OCI-LY1 (cell line): ENCODE measurements around the gene CCDC91.

Experiments used
- H2AFZ ChIP-seq: fragments of 200-600 bp; sonication (generic), shearing (Covaris generic); 2 replicates; pipeline ENCODE4 v1.6.0; 2014; ENCODE audit warnings: antibody characterized with exemption, mild to moderate bottlenecking, low read length
- H3F3A ChIP-seq: fragments of 200-600 bp; sonication (generic), shearing (Covaris generic); 2 replicates; pipeline ENCODE4 v1.6.0; 2014; ENCODE audit warnings: mild to moderate bottlenecking, antibody characterized with exemption, low read length, moderate library complexity; ENCODE audit not compliant: insufficient read depth
- H3K27ac ChIP-seq: fragments of 200-600 bp; sonication (generic); 2 replicates; pipeline ENCODE4 v1.5.1; 2014; ENCODE audit warnings: low read length, mixed run types, mild to moderate bottlenecking, low read depth; ENCODE audit not compliant: poor library complexity, severe bottlenecking
- H3K27me3 ChIP-seq: fragments of 200-600 bp; sonication (generic); 2 replicates; pipeline ENCODE4 v1.6.0; 2014; ENCODE audit warnings: antibody characterized with exemption, mild to moderate bottlenecking, low read length, moderate library complexity; ENCODE audit not compliant: insufficient read depth
- H3K36me3 ChIP-seq: fragments of 200-600 bp; sonication (generic); 2 replicates; pipeline ENCODE4 v1.6.1; 2014; ENCODE audit warnings: mild to moderate bottlenecking, antibody characterized with exemption, low read length, moderate library complexity, mixed read lengths; ENCODE audit not compliant: insufficient read depth
- H3K4me1 ChIP-seq: fragments of 200-600 bp; sonication (generic); 2 replicates; pipeline ENCODE4 v1.5.1; 2014; ENCODE audit warnings: mild to moderate bottlenecking, low read length, moderate library complexity; ENCODE audit not compliant: insufficient read depth, severe bottlenecking
- H3K4me2 ChIP-seq: fragments of 200-600 bp; sonication (generic), shearing (Covaris generic); 2 replicates; pipeline ENCODE4 v1.6.1; 2014; ENCODE audit warnings: low read length
- H3K4me3 ChIP-seq: fragments of 200-600 bp; sonication (generic); 2 replicates; pipeline ENCODE4 v1.5.1; 2014; ENCODE audit warnings: low read length, low read depth, mild to moderate bottlenecking, mixed read lengths; ENCODE audit not compliant: poor library complexity, severe bottlenecking
- H3K79me2 ChIP-seq: fragments of 200-600 bp; shearing (Covaris generic); 2 replicates; pipeline ENCODE4 v1.6.1; 2016; ENCODE audit warnings: mixed run types, low read length, mixed read lengths; ENCODE audit not compliant: insufficient read depth
- H3K9ac ChIP-seq: fragments of 200-600 bp; sonication (generic), shearing (Covaris generic); 2 replicates; pipeline ENCODE4 v1.6.1; 2014; ENCODE audit warnings: mild to moderate bottlenecking, low read length, mixed read lengths
- H3K9me2 ChIP-seq: fragments of 200-600 bp; sonication (generic), shearing (Covaris generic); 2 replicates; pipeline ENCODE4 v1.6.1; 2014; ENCODE audit warnings: low read depth, mild to moderate bottlenecking, low read length, mixed read lengths
- H3K9me3 ChIP-seq: fragments of 200-600 bp; shearing (Covaris generic); 2 replicates; pipeline ENCODE4 v1.6.1; 2014; ENCODE audit warnings: low read length, mixed read lengths
- H4K20me1 ChIP-seq: fragments of 200-600 bp; sonication (generic), shearing (Covaris generic); 2 replicates; pipeline ENCODE4 v1.6.0; 2016; ENCODE audit warnings: mild to moderate bottlenecking, low read length; ENCODE audit not compliant: insufficient read depth
- CTCF ChIP-seq: fragments of 200-600 bp; sonication (generic), shearing (Covaris generic); IDR thresholded peaks from 2 replicates; pipeline ENCODE4 v1.5.1; 2017; ENCODE audit warnings: mild to moderate bottlenecking, antibody characterized with exemption, low read length, moderate library complexity, mixed read lengths
- EZH2 ChIP-seq: fragments of 200-600 bp; sonication (generic), shearing (Covaris generic); IDR thresholded peaks from 2 replicates; pipeline ENCODE4 v1.8.0; 2017; ENCODE audit warnings: borderline replicate concordance, mixed run types, mild to moderate bottlenecking, antibody characterized with exemption, low read length, moderate library complexity, mixed read lengths

Gene CCDC91

GRCh38 chr12:28234444-28234843 is 44.2 kb downstream of the CCDC91 start:
- Histone ChIP-seq H3K4me3 (no peak overlapping the region), H3K9me2 (no peaks in the 10 kb centered on the region), H3K27ac (no peak overlapping the region), H2AFZ (no peak overlapping the region), H3K9me3 (no peaks in the 10 kb centered on the region), H3K27me3 (no peaks in the 10 kb centered on the region), H3K36me3 (no peaks in the 10 kb centered on the region), H4K20me1 (no peaks in the 10 kb centered on the region), H3F3A (no peaks in the 10 kb centered on the region), H3K9ac (no peak overlapping the region), H3K4me2 (no peak overlapping the region), H3K4me1 (peaks cover 5% of the 10 kb centered on the region), H3K79me2 (peaks cover 9% of the 10 kb centered on the region; the same call in 1 of the 2 replicates)
- no peak for TF ChIP-seq CTCF
- TF ChIP-seq EZH2, result no peak

GRCh38 chr12:28235015-28235414 is 44.8 kb downstream of the CCDC91 start:
- no peaks in the 10 kb centered on the region for H3K9me2 ChIP-seq
- peaks cover 5% of the 10 kb centered on the region for H3K4me1 ChIP-seq
- H3K36me3 ChIP-seq, result no peaks in the 10 kb centered on the region
- no peaks in the 10 kb centered on the region for H3K9me3 ChIP-seq
- H3K4me3 ChIP-seq, result no peak overlapping the region
- no peak overlapping the region for H3K9ac ChIP-seq
- no peaks in the 10 kb centered on the region for H3F3A ChIP-seq
- TF ChIP-seq EZH2 (no peak), CTCF (no peak)
- H3K79me2 ChIP-seq, result peaks cover 9% of the 10 kb centered on the region; the same call in 1 of the 2 replicates
- H2AFZ ChIP-seq, result no peak overlapping the region
- no peaks in the 10 kb centered on the region for H4K20me1 ChIP-seq
- H3K27ac ChIP-seq, result no peak overlapping the region
- no peaks in the 10 kb centered on the region for H3K27me3 ChIP-seq
- no peak overlapping the region for H3K4me2 ChIP-seq

GRCh38 chr12:28235985-28236384 is 45.7 kb downstream of the CCDC91 start:
- H3K27ac ChIP-seq, result no peak overlapping the region
- H3K4me3 ChIP-seq, result no peak overlapping the region
- H3K27me3 ChIP-seq, result no peaks in the 10 kb centered on the region
- H3K9me3 ChIP-seq, result no peaks in the 10 kb centered on the region
- H3K4me2 ChIP-seq, result no peak overlapping the region
- no peak overlapping the region for H2AFZ ChIP-seq
- no peaks in the 10 kb centered on the region for H3K36me3 ChIP-seq
- peaks cover 5% of the 10 kb centered on the region for H3K4me1 ChIP-seq
- TF ChIP-seq CTCF, result no peak
- TF ChIP-seq EZH2, result no peak
- no peaks in the 10 kb centered on the region for H3K9me2 ChIP-seq
- H3K79me2 ChIP-seq, result peaks cover 8% of the 10 kb centered on the region; the same call in 1 of the 2 replicates
- no peaks in the 10 kb centered on the region for H3F3A ChIP-seq
- H4K20me1 ChIP-seq, result no peaks in the 10 kb centered on the region
- no peak overlapping the region for H3K9ac ChIP-seq
